HG02970 (cell line): ENCODE data around the gene MYORG.

Experiments
- ATAC-seq: cut with Tn5 transposase; IDR thresholded peaks from one replicate; pipeline ENCODE4 v1.9.1; 2021; ENCODE audit warnings: mild to moderate bottlenecking, moderate library complexity, moderate number of reproducible peaks; ENCODE audit not compliant: unreplicated experiment, low FRiP score

Gene MYORG

GRCh38 chr9:34376596-34377403 is at the start of gene MYORG:
Gene MYORG (minus strand): TSS chr9:34376898. CDS start chr9:34372943, 3,955 bp downstream.
- ATAC-seq = peak; percentile 77

GRCh38 chr9:34419716-34420504 is 43.2 kb upstream of the MYORG start:
- ATAC-seq = no peak

GRCh38 chr9:34417734-34418133 is 41.0 kb upstream of the MYORG start:
- ATAC-seq = no peak

GRCh38 chr9:34413231-34413852 is 36.6 kb upstream of the MYORG start:
- no peak for ATAC-seq

GRCh38 chr9:34412336-34412735 is 35.6 kb upstream of the MYORG start:
- no peak for ATAC-seq

GRCh38 chr9:34409154-34409553 is 32.5 kb upstream of the MYORG start:
- ATAC-seq = no peak

GRCh38 chr9:34408173-34408572 is 31.5 kb upstream of the MYORG start:
- no peak for ATAC-seq

- ATAC-seq = no peak
Observed at GRCh38 chr9:34406219-34406618, 29.5 kb upstream of the MYORG start.

GRCh38 chr9:34405719-34406118 is 29.0 kb upstream of the MYORG start:
- ATAC-seq = no peak

- no peak for ATAC-seq
Observed at GRCh38 chr9:34403554-34404380, 27.1 kb upstream of the MYORG start.

- no peak for ATAC-seq
Observed at GRCh38 chr9:34400686-34401602, 24.2 kb upstream of the MYORG start.

GRCh38 chr9:34400275-34400674 is 23.6 kb upstream of the MYORG start:
- ATAC-seq = no peak

- no peak for ATAC-seq
Observed at GRCh38 chr9:34399729-34400128, 23.0 kb upstream of the MYORG start.

GRCh38 chr9:34398875-34399274 is 22.2 kb upstream of the MYORG start:
- ATAC-seq = no peak

- no peak for ATAC-seq
Observed at GRCh38 chr9:34396276-34397214, 19.8 kb upstream of the MYORG start.

- ATAC-seq = no peak
Observed at GRCh38 chr9:34392511-34392910, 15.8 kb upstream of the MYORG start.

- no peak for ATAC-seq
Observed at GRCh38 chr9:34387239-34387638, 10.5 kb upstream of the MYORG start.

GRCh38 chr9:34386656-34387055 is 10.0 kb upstream of the MYORG start:
- ATAC-seq = no peak
